Colonic mucosa (tissue), 4 donors: ENCODE results near the gene ANG. TPM values are rescaled to one million over a fixed set of nuclear protein-coding genes. Genes with fewer than 3 reads are reported as not detected.

Source experiments
- DNase-seq: peaks from one replicate; pipeline ENCODE4 v3.0.0-alpha.2; 2020
- H3K27ac ChIP-seq: fragments of 200-600 bp; one replicate; pipeline ENCODE4 v1.8.0; 2021
- H3K27me3 ChIP-seq: fragments of 200-600 bp; one replicate; pipeline ENCODE4 v1.8.0; 2021
- H3K36me3 ChIP-seq: fragments of 200-600 bp; one replicate; pipeline ENCODE4 v1.8.0; 2021
- H3K4me1 ChIP-seq: fragments of 200-600 bp; one replicate; pipeline ENCODE4 v1.8.0; 2021; ENCODE audit warnings: mild to moderate bottlenecking
- H3K4me3 ChIP-seq: fragments of 200-600 bp; one replicate; pipeline ENCODE4 v1.8.0; 2021
- H3K9ac ChIP-seq, 2 donors: one replicate each; pipeline ENCODE4 v1.7.0; 2013; ENCODE audit warnings: control low read depth in 2 of 2, low read depth in 2 of 2, low read length in 2 of 2
- H3K9me3 ChIP-seq: fragments of 200-600 bp; one replicate; pipeline ENCODE4 v1.8.0; 2021
- intact Hi-C: fragments of 100-400 bp; cut with DNase I; formaldehyde crosslinking; loops from one replicate; pipeline ENCODE4 v1.14.1; 2022
- total RNA-seq, 2 donors: library from RNA; stranded (reverse); fragmentation: NEBNext Ultra II Directional in 1 of 2; extraction: Animal tissue kit (Norgen Biotek cat#: 25700) in 1 of 2; gene quantifications; one replicate each; pipeline ENCODE4 v1.2.1, GENCODE V29; 2021
- TF ChIP-seq, protein P1 (sequence below): fragments of 200-600 bp; IDR thresholded peaks from one replicate; pipeline ENCODE4 v1.8.0; 2022; ENCODE audit warnings: antibody characterized with exemption, mild to moderate bottlenecking
- donor health status: healthy.
- donor health status: DM: no; HTN: no; CAD: no.
- donor health status: DM: no; HTN: no; CAD: no.

ANG gene
- total RNA-seq, 2 donors from 2014 or later, result 50.0 to 73.6 TPM

DNA sequence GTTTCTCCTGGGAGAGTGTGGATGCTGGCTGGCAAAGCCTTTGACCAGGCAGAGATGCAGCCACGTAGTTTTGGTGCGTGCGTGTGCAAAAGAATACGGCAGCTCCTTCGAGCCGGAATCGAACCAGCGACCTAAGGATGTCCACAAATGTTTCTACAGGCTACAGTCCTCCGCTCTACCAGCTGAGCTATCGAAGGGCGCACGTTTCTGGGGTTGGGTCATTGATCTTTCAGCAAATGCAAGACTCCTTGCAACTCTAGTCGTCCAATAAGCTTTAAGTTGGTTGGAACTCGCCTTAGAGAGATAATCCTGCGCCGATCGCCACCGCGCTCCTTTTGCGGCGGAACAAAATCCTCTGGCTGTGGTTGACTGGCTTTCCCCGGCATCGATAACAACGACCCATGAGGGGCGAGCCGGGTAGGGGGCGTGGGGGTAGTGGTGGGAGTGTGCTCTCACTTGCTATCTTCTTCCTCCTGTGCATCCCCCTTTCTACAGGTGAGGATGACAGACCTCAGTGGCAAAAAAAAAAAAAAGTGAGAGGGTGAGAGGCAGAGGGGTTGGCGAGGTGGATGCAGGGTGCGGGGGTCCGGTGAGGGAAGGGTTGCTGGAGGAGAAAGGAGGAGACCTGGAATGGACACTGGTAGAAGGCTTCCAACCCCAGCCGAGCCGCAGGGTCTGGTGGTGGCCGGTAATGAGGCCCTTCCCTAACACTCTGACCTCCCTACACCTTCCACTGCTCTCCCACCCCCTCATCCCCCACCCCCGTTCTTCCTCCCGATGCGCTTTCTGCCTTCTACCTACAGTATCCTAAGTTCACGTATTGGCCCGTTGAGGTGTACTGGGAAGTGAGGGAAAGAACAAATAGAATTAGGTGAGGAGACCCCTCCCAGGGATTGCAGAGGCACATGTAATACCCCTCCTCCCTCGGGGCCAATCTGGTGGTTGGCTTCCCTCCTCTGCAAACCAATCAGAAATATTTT lies 35.3 kb upstream of the ANG start:
- Histone ChIP-seq H3K4me3 (no peak overlapping the region), H3K9ac (no peak overlapping the region), H3K9me3 (no peaks in the 10 kb centered on the region), H3K27me3 (peaks cover 29% of the 10 kb centered on the region), H3K27ac (no peak overlapping the region), H3K4me1 (no peaks in the 10 kb centered on the region), H3K36me3 (no peaks in the 10 kb centered on the region)
- peak; percentile 49 for DNase-seq
- TF ChIP-seq, protein P1, sequence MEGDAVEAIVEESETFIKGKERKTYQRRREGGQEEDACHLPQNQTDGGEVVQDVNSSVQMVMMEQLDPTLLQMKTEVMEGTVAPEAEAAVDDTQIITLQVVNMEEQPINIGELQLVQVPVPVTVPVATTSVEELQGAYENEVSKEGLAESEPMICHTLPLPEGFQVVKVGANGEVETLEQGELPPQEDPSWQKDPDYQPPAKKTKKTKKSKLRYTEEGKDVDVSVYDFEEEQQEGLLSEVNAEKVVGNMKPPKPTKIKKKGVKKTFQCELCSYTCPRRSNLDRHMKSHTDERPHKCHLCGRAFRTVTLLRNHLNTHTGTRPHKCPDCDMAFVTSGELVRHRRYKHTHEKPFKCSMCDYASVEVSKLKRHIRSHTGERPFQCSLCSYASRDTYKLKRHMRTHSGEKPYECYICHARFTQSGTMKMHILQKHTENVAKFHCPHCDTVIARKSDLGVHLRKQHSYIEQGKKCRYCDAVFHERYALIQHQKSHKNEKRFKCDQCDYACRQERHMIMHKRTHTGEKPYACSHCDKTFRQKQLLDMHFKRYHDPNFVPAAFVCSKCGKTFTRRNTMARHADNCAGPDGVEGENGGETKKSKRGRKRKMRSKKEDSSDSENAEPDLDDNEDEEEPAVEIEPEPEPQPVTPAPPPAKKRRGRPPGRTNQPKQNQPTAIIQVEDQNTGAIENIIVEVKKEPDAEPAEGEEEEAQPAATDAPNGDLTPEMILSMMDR, result no peak
- intact Hi-C loops, result no loop called here

DNA sequence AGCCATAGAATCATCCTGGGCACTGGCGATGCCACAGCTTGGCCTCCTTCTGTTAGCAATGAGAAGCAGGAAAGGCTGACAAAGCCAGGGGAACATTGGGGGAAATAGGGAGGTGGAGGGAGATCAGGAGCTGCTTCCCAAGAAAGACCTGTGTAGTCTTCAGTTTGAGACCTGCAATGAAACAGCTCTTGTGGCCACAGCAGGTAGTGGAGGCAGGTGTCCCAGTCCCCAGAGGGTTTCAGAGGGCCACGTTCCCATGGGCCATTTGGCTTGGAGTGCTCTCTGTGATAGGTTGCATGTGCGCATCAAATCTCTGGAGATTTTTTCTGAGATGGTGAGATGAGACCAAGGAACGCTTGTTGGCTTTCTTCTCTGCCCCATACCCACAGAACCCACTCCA lies 32.7 kb upstream of the ANG start:
- Histone ChIP-seq H3K27me3 (peaks cover 29% of the 10 kb centered on the region), H3K9ac (no peak overlapping the region), H3K9me3 (no peaks in the 10 kb centered on the region), H3K36me3 (no peaks in the 10 kb centered on the region), H3K4me1 (no peaks in the 10 kb centered on the region), H3K27ac (no peak overlapping the region), H3K4me3 (no peak overlapping the region)
- no peak for DNase-seq
- TF ChIP-seq, protein P1, result no peak
- intact Hi-C loops, result loop anchor here (5.0 kb wide), 1 partner anchor 36 kb away; no protein-coding TSS in a partner anchor

DNA sequence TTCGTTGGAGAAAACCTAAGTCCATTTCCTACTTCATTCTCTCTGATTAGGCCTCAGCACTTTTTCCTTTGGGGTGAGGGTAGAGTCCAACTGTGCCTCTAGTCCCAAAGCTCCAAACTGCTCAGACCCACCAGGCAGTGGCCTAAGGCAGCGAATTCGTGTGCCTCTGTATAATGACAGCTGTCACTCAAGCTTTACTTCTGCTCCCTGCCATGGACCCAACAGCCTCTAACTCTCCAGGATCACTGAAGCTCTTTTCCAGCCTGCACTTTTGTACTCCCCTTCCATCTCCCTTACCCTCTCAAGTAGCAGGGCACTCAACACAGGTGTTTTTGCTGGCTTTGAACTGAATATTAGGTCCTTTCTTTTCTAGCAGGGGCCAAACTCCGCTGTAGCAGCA lies 32.3 kb upstream of the ANG start:
- Histone ChIP-seq H3K27ac (no peak overlapping the region), H3K4me1 (no peaks in the 10 kb centered on the region), H3K27me3 (peaks cover 25% of the 10 kb centered on the region), H3K9me3 (no peaks in the 10 kb centered on the region), H3K4me3 (no peak overlapping the region), H3K9ac (no peak overlapping the region), H3K36me3 (no peaks in the 10 kb centered on the region)
- TF ChIP-seq, protein P1, result no peak
- no peak for DNase-seq
- intact Hi-C loops, result loop anchor here (5.0 kb wide), 1 partner anchor 36 kb away; no protein-coding TSS in a partner anchor

DNA sequence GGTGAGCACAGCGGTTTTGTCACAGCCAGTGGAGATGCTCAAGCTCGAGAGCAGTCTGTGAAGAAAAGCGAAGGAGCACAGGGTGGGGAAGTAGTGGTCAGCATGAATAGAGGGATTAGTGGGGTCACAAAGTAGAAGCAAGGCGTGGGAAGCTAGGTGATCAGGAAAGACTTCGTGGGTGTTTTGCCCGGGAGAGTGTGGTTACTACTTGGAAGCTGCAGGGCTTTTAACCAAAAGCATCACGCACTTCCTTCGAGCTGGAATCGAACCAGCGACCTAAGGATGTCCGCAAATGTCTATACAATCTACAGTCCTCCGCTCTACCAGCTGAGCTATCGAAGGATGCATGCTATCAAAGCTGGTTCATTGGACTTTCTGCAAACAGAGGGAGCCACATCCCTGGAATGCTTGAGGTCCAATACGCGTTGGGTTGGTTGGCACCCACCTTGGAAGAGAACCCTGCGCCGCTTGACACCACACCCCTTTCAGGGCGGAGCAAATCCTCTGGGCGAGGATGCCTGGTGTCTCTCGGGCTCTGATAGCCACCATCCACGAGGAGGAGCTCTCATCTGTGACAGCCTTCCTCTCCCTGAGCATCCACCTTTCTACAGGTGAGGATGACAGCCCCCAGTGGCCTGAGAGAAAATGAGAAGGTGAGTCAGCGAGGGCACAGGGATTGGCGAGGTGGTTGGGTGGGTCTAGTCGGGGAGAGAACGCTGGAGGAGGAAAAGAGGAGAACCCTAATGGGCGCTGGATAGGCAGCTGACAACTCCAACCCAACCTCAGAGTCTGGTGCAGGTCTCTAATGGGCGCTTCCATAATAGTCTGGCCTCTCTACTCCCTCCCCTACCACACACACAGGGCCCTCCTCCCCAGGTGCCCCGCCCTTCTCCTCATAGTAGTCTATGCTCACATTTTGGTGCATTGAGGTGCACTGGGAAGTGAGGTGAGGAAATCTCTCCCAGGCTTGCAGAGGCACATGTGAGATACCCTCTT lies 31.1 kb upstream of the ANG start:
- intact Hi-C loops, result loop anchor here (5.0 kb wide), 1 partner anchor 35 kb away; no protein-coding TSS in a partner anchor
- H3K9ac ChIP-seq, result no peak overlapping the region
- peaks cover 22% of the 10 kb centered on the region for H3K27me3 ChIP-seq
- TF ChIP-seq, protein P1, result no peak
- no peak for DNase-seq
- H3K4me1 ChIP-seq, result no peaks in the 10 kb centered on the region
- no peaks in the 10 kb centered on the region for H3K9me3 ChIP-seq
- H3K27ac ChIP-seq, result no peak overlapping the region
- H3K36me3 ChIP-seq, result no peaks in the 10 kb centered on the region
- H3K4me3 ChIP-seq, result no peak overlapping the region

DNA sequence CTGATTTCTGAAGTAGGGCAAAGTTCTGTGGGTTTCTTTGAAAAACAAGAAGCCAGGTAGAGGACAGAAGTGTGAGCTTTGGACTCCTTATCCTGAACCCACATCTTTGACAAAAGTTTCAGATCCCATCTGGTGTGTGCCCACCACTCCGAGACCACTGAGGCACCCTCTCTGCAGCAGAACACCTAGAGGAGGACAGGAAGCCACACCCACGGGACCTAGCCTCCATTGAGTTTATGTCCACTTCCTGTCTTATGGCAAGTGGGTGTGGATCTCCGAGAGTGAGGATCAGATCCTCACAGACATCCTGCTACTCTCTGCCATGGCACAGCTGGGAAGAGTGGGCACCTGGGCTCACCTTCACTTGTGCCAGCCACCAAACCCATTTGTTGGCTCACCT lies 30.3 kb upstream of the ANG start:
- DNase-seq, result no peak
- intact Hi-C loops, result loop anchor here (5.0 kb wide), 1 partner anchor 34 kb away; no protein-coding TSS in a partner anchor
- Histone ChIP-seq H3K27me3 (peaks cover 15% of the 10 kb centered on the region), H3K9ac (no peak overlapping the region), H3K4me1 (no peaks in the 10 kb centered on the region), H3K27ac (no peak overlapping the region), H3K36me3 (no peaks in the 10 kb centered on the region), H3K9me3 (no peaks in the 10 kb centered on the region), H3K4me3 (no peak overlapping the region)
- TF ChIP-seq, protein P1, result no peak
